ENCODE data around the gene ARL4D. TPM values are rescaled to one million over a fixed set of nuclear protein-coding genes. Genes with fewer than 3 reads are reported as not detected.

ARL4D gene
- polyA plus RNA-seq, 1 experiment: 15.0 TPM

DNA sequence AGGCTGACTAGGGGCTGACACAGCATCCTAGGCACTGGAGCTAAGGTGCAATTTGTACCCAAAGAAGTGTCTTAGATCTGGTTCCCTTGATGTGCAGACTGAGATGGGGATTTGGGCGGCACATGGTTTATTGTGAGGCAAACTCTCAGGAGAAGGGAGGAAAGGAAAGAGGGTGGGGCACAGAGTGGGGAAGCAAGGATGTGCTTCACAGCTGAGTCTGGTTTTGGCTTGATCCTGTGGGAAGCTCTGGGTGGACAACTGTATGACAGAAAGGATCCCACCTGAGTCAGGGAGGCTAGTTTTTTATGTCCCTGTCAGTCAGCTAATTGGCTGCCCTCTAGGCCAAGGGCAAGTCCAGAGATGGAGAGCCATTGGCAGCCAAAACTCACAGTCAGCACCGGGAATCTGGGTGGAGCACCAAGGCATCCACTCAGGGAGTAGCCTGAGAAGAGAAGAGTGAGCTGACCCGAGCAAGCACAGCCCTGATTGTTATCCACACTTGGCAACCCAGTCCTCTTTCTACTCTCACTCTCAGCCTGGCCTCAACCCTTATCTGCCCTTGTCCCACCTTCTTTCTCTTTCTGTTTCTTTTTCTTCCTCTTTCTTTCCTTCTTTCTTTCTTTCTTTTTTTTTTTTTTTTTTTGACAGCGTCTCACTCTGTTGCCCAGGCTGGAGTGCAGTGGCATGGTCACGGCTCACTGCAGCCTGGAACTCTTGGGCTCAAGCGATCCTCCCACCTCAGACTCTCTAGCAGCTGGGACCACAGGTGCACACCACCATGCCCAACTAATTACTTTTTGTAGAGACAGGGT, 12.0 kb downstream of the ARL4D start:
- Histone ChIP-seq H3K4me3 (ENCODE audit: low read depth, low read length) (no peak overlapping the region), H3K27me3 (ENCODE audit: control insufficient read depth, insufficient read depth, low read length) (peaks cover 2% of the 10 kb centered on the region), H3K9me3 (ENCODE audit: control insufficient read depth, insufficient read depth, low read length) (no peaks in the 10 kb centered on the region), H3K27ac (ENCODE audit: low read depth, low read length) (no peak overlapping the region)
- ChIA-PET CTCF (interaction anchor here (0.9 to 3.1 kb wide), 2 partner anchors 73 to 74 kb away, joined by 6 to 10 read pairs; partner anchors contain the start of gene DHX8), POLR2A (interaction anchor here (2.1 kb wide), 1 partner anchor 12 kb away, joined by 7 read pairs; the partner anchor contains the start of gene ARL4D)
- no peak for TF ChIP-seq CTCF (IDR thresholded peaks at IDR 0.05; ENCODE audit: low read depth, low read length)
- DNase-seq (ENCODE audit: low read depth, low spot score): no peak

GRCh38 chr17:43411369-43411677, 12.5 kb downstream of the ARL4D start:
- no peak for DNase-seq (ENCODE audit: low read depth, low spot score)
- POLR2A ChIA-PET: interaction anchor here (2.1 kb wide), 1 partner anchor 13 kb away, joined by 7 read pairs; the partner anchor contains the start of gene ARL4D

DNA sequence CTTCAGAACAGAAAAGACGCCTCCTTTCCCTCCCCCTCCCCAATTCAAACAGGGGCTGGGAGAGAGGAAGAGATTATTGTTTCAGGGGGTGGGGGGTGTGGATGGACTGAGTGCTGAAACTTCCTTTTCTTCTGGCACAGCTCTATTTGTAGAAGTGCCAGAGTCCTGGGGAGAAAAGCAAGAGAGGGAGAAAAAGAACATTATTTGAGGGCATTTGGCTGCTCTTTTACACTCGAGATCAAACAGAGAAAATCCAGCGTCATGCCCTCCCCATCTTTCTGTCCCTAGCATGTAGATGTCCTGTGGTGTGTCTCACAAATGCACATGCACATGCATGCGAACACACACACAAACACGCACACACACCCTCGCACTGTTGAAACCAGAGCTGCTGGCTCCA, 13.0 kb downstream of the ARL4D start:
- peaks cover 2% of the 10 kb centered on the region for H3K27me3 ChIP-seq (ENCODE audit: control insufficient read depth, insufficient read depth, low read length)
- H3K27ac ChIP-seq (ENCODE audit: low read depth, low read length): no peak overlapping the region
- ChIA-PET CTCF (interaction anchor here (3.1 kb wide), 1 partner anchor 72 kb away, joined by 10 read pairs; the partner anchor contains the start of gene DHX8), POLR2A (no interaction called here)
- H3K4me3 ChIP-seq (ENCODE audit: low read depth, low read length): no peak overlapping the region
- DNase-seq (ENCODE audit: low read depth, low spot score): no peak
- TF ChIP-seq CTCF (IDR thresholded peaks at IDR 0.05; ENCODE audit: low read depth, low read length): no peak
- no peaks in the 10 kb centered on the region for H3K9me3 ChIP-seq (ENCODE audit: control insufficient read depth, insufficient read depth, low read length)

More at GRCh38 chr17:43411369-43411677, 12.5 kb downstream of the ARL4D start:
- CTCF ChIA-PET: interaction anchor here (3.1 kb wide), 1 partner anchor 73 kb away, joined by 10 read pairs; the partner anchor contains the start of gene DHX8
- Histone ChIP-seq H3K9me3 (ENCODE audit: control insufficient read depth, insufficient read depth, low read length) (no peaks in the 10 kb centered on the region), H3K27ac (ENCODE audit: low read depth, low read length) (no peak overlapping the region), H3K4me3 (ENCODE audit: low read depth, low read length) (no peak overlapping the region), H3K27me3 (ENCODE audit: control insufficient read depth, insufficient read depth, low read length) (peaks cover 2% of the 10 kb centered on the region)
- no peak for TF ChIP-seq CTCF (IDR thresholded peaks at IDR 0.05; ENCODE audit: low read depth, low read length)

DNA sequence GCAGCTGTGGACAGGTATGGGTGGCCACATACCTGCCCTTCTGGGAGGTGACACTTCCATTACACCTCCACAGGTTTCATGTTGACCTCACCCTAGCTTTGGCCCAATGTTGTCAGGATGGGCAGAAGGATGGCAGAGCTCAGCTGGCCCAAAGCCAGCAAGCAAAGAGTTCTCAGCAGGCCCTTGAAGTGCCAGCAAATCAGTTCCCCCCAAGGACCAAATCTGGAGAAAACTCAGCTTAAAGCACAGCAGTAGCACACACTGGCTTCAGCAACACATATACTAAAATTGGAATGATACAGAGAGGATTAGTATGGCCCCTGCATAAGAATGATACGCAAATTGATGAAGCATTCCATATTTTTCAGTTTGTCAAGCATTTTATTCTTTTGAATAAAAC, 13.4 kb downstream of the ARL4D start:
- POLR2A ChIA-PET: no interaction called here

More for the DNA sequence above, 13.4 kb downstream of the ARL4D start:
- CTCF ChIA-PET: interaction anchor here (3.1 kb wide), 1 partner anchor 72 kb away, joined by 10 read pairs; the partner anchor contains the start of gene DHX8
- no peak overlapping the region for H3K27ac ChIP-seq (ENCODE audit: low read depth, low read length)
- TF ChIP-seq CTCF (IDR thresholded peaks at IDR 0.05; ENCODE audit: low read depth, low read length): no peak
- H3K4me3 ChIP-seq (ENCODE audit: low read depth, low read length): no peak overlapping the region
- H3K9me3 ChIP-seq (ENCODE audit: control insufficient read depth, insufficient read depth, low read length): no peaks in the 10 kb centered on the region
- DNase-seq (ENCODE audit: low read depth, low spot score): no peak
- peaks cover 2% of the 10 kb centered on the region for H3K27me3 ChIP-seq (ENCODE audit: control insufficient read depth, insufficient read depth, low read length)
